Measurements from ENCODE around the gene NAGA.

NAGA gene

GRCh38 chr22:42039271-42039670 is 31.3 kb downstream of the NAGA start:
- no peaks in the 10 kb centered on the region for H3K79me2 ChIP-seq (ENCODE audit: insufficient read depth, low read depth)
- TF ChIP-seq, protein P1, sequence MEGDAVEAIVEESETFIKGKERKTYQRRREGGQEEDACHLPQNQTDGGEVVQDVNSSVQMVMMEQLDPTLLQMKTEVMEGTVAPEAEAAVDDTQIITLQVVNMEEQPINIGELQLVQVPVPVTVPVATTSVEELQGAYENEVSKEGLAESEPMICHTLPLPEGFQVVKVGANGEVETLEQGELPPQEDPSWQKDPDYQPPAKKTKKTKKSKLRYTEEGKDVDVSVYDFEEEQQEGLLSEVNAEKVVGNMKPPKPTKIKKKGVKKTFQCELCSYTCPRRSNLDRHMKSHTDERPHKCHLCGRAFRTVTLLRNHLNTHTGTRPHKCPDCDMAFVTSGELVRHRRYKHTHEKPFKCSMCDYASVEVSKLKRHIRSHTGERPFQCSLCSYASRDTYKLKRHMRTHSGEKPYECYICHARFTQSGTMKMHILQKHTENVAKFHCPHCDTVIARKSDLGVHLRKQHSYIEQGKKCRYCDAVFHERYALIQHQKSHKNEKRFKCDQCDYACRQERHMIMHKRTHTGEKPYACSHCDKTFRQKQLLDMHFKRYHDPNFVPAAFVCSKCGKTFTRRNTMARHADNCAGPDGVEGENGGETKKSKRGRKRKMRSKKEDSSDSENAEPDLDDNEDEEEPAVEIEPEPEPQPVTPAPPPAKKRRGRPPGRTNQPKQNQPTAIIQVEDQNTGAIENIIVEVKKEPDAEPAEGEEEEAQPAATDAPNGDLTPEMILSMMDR (conservative IDR thresholded peaks at IDR 0.05; ENCODE audit: low read depth, low read length), result no peak
- no peak overlapping the region for H2AFZ ChIP-seq (ENCODE audit: low read depth)
- H3K4me2 ChIP-seq, result no peak overlapping the region
- no peak overlapping the region for H3K27ac ChIP-seq
- H4K20me1 ChIP-seq (ENCODE audit: insufficient read depth), result no peaks in the 10 kb centered on the region
- no peak overlapping the region for H3K9ac ChIP-seq
- H3K4me1 ChIP-seq (ENCODE audit: low read depth, poor library complexity, severe bottlenecking), result no peaks in the 10 kb centered on the region
- H3K4me3 ChIP-seq (IDR thresholded peaks at IDR 0.05; ENCODE audit: insufficient read depth, low read depth, low read length), result no peak overlapping the region
- no peaks in the 10 kb centered on the region for H3K27me3 ChIP-seq (ENCODE audit: insufficient read depth, low read depth)
- H3K36me3 ChIP-seq (ENCODE audit: insufficient read depth), result no peaks in the 10 kb centered on the region

GRCh38 chr22:42035256-42035655 is 35.4 kb downstream of the NAGA start:
- Histone ChIP-seq H3K27me3 (ENCODE audit: insufficient read depth, low read depth) (no peaks in the 10 kb centered on the region), H4K20me1 (ENCODE audit: insufficient read depth) (no peaks in the 10 kb centered on the region), H3K36me3 (ENCODE audit: insufficient read depth) (no peaks in the 10 kb centered on the region), H3K27ac (no peak overlapping the region), H3K4me1 (ENCODE audit: low read depth, poor library complexity, severe bottlenecking) (peaks cover 19% of the 10 kb centered on the region), H3K4me2 (no peak overlapping the region), H3K79me2 (ENCODE audit: insufficient read depth, low read depth) (no peaks in the 10 kb centered on the region), H3K4me3 (IDR thresholded peaks at IDR 0.05; ENCODE audit: insufficient read depth, low read depth, low read length) (no peak overlapping the region), H3K9ac (no peak overlapping the region), H2AFZ (ENCODE audit: low read depth) (no peak overlapping the region)
- TF ChIP-seq, protein P1 (conservative IDR thresholded peaks at IDR 0.05; ENCODE audit: low read depth, low read length), result no peak

DNA sequence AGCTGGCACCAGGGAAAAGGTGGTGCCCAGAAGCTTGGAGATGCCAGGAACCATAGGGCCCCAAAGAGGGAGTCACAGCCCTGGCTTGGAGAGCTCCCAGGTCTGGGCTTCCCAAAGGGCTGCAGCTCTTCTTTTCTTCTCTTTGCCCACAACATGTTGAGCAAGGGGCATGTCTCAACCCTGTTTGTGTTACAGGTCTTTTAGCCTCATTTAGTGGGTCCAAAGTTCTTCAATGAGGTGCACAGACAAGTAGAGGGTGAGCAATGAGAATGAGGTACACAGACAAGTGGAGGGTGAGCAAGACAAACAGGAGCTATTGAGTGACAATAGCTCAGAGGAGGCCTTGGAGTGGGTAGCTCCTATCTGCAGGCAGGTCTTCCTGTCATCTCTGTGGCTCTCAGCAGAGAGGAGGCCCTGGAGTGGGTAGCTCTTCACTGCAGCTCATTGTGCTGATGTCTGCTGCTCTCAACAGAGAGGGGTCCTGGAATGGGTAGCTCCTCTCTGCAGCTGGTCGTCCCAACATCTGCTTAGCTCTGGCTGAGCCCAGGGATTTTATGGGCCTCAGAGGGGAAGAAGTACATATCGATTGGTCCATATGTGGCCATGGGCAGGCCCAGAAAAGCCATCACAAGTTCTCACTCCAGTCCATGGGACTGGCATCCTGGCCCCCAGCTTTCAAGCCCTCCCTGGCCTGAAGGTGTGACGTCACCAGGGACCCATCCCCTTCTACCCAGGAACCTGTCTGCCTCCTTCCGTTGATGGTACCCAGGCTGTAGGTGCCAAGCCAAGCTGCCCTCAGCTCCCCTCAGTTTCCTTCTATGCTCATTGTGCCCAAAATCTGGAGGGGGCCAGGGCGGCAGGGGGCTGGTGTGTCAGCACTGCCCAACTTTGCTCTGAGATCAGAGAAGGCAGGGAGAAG is 37.1 kb downstream of the NAGA start:
- peaks cover 20% of the 10 kb centered on the region for H3K4me1 ChIP-seq (ENCODE audit: low read depth, poor library complexity, severe bottlenecking)
- H2AFZ ChIP-seq (ENCODE audit: low read depth), result no peak overlapping the region
- TF ChIP-seq, protein P1 (conservative IDR thresholded peaks at IDR 0.05; ENCODE audit: low read depth, low read length), result no peak
- no peak overlapping the region for H3K9ac ChIP-seq
- no peak overlapping the region for H3K4me3 ChIP-seq (IDR thresholded peaks at IDR 0.05; ENCODE audit: insufficient read depth, low read depth, low read length)
- no peaks in the 10 kb centered on the region for H3K79me2 ChIP-seq (ENCODE audit: insufficient read depth, low read depth)
- no peaks in the 10 kb centered on the region for H4K20me1 ChIP-seq (ENCODE audit: insufficient read depth)
- H3K4me2 ChIP-seq, result no peak overlapping the region
- H3K36me3 ChIP-seq (ENCODE audit: insufficient read depth), result no peaks in the 10 kb centered on the region
- no peaks in the 10 kb centered on the region for H3K27me3 ChIP-seq (ENCODE audit: insufficient read depth, low read depth)
- H3K27ac ChIP-seq, result no peak overlapping the region

DNA sequence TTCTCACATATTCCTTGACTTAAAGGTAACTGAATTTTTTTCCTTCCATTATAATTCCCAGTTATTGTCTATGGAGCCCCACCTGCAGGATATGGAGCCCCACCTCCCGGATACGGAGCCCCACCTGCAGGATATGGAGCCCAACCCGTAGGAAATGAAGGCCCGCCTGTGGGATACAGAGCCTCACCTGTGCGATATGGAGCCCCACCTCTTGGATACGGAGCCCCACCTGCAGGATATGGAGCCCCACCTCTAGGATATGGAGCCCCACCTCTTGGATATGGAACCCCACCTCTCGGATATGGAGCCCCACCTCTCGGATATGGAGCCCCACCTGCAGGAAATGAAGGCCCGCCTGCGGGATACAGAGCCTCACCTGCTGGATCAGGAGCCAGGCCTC is 43.9 kb downstream of the NAGA start:
- Histone ChIP-seq H3K79me2 (ENCODE audit: insufficient read depth, low read depth) (no peaks in the 10 kb centered on the region), H3K9ac (no peak overlapping the region), H4K20me1 (ENCODE audit: insufficient read depth) (no peaks in the 10 kb centered on the region), H3K4me1 (ENCODE audit: low read depth, poor library complexity, severe bottlenecking) (peaks cover 26% of the 10 kb centered on the region), H3K27me3 (ENCODE audit: insufficient read depth, low read depth) (no peaks in the 10 kb centered on the region), H3K4me2 (no peak overlapping the region), H3K4me3 (IDR thresholded peaks at IDR 0.05; ENCODE audit: insufficient read depth, low read depth, low read length) (no peak overlapping the region), H3K27ac (no peak overlapping the region), H3K36me3 (ENCODE audit: insufficient read depth) (no peaks in the 10 kb centered on the region), H2AFZ (ENCODE audit: low read depth) (no peak overlapping the region)
- TF ChIP-seq, protein P1 (conservative IDR thresholded peaks at IDR 0.05; ENCODE audit: low read depth, low read length), result no peak
